ENCODE measurements around the gene FASN. TPM values are rescaled to one million over a fixed set of nuclear protein-coding genes. Genes with fewer than 3 reads are reported as not detected.

The FASN gene
- total and polyA plus RNA-seq, 2 of the 13 experiments (the other 11 are each of a cell fraction or from before 2014, with no cell fraction given), result 51.7 to 101 TPM

- no peak for TF ChIP-seq ZNF468 (CRISPR knock-in tag; IDR thresholded peaks at IDR 0.05)
- TF ChIP-seq MLLT10 (CRISPR knock-in tag; IDR thresholded peaks at IDR 0.05), result no peak
- TF ChIP-seq ZNF20 (CRISPR knock-in tag; IDR thresholded peaks at IDR 0.05), result no peak
- TF ChIP-seq SALL2 (CRISPR knock-in tag; IDR thresholded peaks at IDR 0.05), result no peak
- no peak for TF ChIP-seq ZBTB39 (CRISPR knock-in tag; IDR thresholded peaks at IDR 0.05)
- TF ChIP-seq, protein P1, sequence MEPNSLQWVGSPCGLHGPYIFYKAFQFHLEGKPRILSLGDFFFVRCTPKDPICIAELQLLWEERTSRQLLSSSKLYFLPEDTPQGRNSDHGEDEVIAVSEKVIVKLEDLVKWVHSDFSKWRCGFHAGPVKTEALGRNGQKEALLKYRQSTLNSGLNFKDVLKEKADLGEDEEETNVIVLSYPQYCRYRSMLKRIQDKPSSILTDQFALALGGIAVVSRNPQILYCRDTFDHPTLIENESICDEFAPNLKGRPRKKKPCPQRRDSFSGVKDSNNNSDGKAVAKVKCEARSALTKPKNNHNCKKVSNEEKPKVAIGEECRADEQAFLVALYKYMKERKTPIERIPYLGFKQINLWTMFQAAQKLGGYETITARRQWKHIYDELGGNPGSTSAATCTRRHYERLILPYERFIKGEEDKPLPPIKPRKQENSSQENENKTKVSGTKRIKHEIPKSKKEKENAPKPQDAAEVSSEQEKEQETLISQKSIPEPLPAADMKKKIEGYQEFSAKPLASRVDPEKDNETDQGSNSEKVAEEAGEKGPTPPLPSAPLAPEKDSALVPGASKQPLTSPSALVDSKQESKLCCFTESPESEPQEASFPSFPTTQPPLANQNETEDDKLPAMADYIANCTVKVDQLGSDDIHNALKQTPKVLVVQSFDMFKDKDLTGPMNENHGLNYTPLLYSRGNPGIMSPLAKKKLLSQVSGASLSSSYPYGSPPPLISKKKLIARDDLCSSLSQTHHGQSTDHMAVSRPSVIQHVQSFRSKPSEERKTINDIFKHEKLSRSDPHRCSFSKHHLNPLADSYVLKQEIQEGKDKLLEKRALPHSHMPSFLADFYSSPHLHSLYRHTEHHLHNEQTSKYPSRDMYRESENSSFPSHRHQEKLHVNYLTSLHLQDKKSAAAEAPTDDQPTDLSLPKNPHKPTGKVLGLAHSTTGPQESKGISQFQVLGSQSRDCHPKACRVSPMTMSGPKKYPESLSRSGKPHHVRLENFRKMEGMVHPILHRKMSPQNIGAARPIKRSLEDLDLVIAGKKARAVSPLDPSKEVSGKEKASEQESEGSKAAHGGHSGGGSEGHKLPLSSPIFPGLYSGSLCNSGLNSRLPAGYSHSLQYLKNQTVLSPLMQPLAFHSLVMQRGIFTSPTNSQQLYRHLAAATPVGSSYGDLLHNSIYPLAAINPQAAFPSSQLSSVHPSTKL (CRISPR knock-in tag; IDR thresholded peaks at IDR 0.05), result no peak
- TF ChIP-seq MXD1 (CRISPR knock-in tag; IDR thresholded peaks at IDR 0.05), result no peak
- no peak for TF ChIP-seq ZNF30 (CRISPR knock-in tag; IDR thresholded peaks at IDR 0.05)
- TF ChIP-seq ZNF280B (CRISPR knock-in tag; IDR thresholded peaks at IDR 0.05; ENCODE audit: borderline replicate concordance), result peak; percentile 75; the same call in 1 of the 2 replicates
- TF ChIP-seq ZFP36 (IDR thresholded peaks at IDR 0.05; ENCODE audit: borderline replicate concordance, low read depth, low read length, partially characterized antibody), result no peak
- no peak for TF ChIP-seq HNF4A (CRISPR knock-in tag; IDR thresholded peaks at IDR 0.05)
- TF ChIP-seq, protein P2, sequence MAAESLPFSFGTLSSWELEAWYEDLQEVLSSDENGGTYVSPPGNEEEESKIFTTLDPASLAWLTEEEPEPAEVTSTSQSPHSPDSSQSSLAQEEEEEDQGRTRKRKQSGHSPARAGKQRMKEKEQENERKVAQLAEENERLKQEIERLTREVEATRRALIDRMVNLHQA (CRISPR knock-in tag; IDR thresholded peaks at IDR 0.05), result no peak
- no peak; the same call in 1 of the 2 replicates for TF ChIP-seq KLF12 (CRISPR knock-in tag; IDR thresholded peaks at IDR 0.05; ENCODE audit: borderline replicate concordance)
- no peak for TF ChIP-seq ZNF550 (CRISPR knock-in tag; IDR thresholded peaks at IDR 0.05; ENCODE audit: borderline replicate concordance)
- TF ChIP-seq YEATS2 (CRISPR knock-in tag; IDR thresholded peaks at IDR 0.05; ENCODE audit: borderline replicate concordance), result no peak
- no peak for TF ChIP-seq HNRNPUL1 (IDR thresholded peaks at IDR 0.05; ENCODE audit: low read depth, low read length)
- TF ChIP-seq HOXA5 (CRISPR knock-in tag; IDR thresholded peaks at IDR 0.05), result no peak
- no peak for TF ChIP-seq ZNF839 (CRISPR knock-in tag; IDR thresholded peaks at IDR 0.05; ENCODE audit: borderline replicate concordance)
- no peak for TF ChIP-seq ZNF775 (CRISPR knock-in tag; IDR thresholded peaks at IDR 0.05; ENCODE audit: borderline replicate concordance)
- TF ChIP-seq ZKSCAN8 (CRISPR knock-in tag; IDR thresholded peaks at IDR 0.05; ENCODE audit: borderline replicate concordance), result 0 out of 2 replicates have a peak, but pooled peaks have one; percentile 10
- no peak for TF ChIP-seq KDM5A (IDR thresholded peaks at IDR 0.05; ENCODE audit: borderline replicate concordance, low read length)
Measured at GRCh38 chr17:82076785-82077591, 21.0 kb downstream of the FASN start (continued).

Measured in HepG2 (cell line).